Epithelial cell of alveolus of lung (primary cell): Measurements from ENCODE around the gene TRPV2. TPM values are rescaled to one million over a fixed set of nuclear protein-coding genes. Genes with fewer than 3 reads are reported as not detected.

ENCODE experiments used
- total RNA-seq: library from RNA; depleted of rRNA; stranded (reverse); fragments of >200 nt; gene quantifications from 2 replicates; pipeline ENCODE4 v1.2.1, GENCODE V29; 2015

The TRPV2 gene, protein sequence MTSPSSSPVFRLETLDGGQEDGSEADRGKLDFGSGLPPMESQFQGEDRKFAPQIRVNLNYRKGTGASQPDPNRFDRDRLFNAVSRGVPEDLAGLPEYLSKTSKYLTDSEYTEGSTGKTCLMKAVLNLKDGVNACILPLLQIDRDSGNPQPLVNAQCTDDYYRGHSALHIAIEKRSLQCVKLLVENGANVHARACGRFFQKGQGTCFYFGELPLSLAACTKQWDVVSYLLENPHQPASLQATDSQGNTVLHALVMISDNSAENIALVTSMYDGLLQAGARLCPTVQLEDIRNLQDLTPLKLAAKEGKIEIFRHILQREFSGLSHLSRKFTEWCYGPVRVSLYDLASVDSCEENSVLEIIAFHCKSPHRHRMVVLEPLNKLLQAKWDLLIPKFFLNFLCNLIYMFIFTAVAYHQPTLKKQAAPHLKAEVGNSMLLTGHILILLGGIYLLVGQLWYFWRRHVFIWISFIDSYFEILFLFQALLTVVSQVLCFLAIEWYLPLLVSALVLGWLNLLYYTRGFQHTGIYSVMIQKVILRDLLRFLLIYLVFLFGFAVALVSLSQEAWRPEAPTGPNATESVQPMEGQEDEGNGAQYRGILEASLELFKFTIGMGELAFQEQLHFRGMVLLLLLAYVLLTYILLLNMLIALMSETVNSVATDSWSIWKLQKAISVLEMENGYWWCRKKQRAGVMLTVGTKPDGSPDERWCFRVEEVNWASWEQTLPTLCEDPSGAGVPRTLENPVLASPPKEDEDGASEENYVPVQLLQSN
- 16.9 and 115 TPM in 2 replicates for total RNA-seq

DNA sequence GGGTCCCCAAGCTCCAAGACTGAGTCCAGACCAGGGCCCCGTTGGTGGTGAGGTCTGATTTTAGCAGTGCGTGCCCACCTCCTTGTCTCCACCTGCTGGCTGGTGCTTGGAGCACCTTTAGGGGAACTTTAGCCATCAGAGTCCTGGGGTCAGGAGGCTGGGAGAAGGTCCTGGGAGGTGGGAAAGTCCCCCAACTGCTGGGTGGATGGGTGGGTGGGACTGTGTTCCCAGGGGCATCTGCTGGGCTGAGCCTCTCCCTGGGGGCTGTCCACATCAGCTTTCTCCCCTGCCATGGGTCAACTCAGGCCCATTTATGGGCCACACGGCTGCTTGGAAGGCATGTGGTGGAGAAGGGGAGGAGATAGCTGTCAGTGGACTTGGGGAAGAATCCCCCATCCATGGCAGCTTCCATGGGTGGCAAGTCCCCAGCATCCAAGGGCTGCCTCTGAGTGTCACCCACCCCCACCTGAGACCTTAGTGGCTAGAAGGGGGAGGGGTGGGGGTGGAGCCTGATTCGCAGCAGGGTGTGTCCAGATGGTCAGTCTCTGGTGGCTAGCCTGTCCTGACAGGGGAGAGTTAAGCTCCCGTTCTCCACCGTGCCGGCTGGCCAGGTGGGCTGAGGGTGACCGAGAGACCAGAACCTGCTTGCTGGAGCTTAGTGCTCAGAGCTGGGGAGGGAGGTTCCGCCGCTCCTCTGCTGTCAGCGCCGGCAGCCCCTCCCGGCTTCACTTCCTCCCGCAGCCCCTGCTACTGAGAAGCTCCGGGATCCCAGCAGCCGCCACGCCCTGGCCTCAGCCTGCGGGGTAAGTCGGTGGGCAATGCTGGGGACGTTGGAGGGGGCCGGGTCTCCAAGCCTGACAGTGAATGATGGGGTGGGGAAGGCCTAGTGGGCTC, at the start of gene TRPV2:
TRPV2 (plus strand) TSS at position 541 of the 894 bp plus-strand sequence. CDS start 2,098 bp downstream, outside the sequence.

DNA sequence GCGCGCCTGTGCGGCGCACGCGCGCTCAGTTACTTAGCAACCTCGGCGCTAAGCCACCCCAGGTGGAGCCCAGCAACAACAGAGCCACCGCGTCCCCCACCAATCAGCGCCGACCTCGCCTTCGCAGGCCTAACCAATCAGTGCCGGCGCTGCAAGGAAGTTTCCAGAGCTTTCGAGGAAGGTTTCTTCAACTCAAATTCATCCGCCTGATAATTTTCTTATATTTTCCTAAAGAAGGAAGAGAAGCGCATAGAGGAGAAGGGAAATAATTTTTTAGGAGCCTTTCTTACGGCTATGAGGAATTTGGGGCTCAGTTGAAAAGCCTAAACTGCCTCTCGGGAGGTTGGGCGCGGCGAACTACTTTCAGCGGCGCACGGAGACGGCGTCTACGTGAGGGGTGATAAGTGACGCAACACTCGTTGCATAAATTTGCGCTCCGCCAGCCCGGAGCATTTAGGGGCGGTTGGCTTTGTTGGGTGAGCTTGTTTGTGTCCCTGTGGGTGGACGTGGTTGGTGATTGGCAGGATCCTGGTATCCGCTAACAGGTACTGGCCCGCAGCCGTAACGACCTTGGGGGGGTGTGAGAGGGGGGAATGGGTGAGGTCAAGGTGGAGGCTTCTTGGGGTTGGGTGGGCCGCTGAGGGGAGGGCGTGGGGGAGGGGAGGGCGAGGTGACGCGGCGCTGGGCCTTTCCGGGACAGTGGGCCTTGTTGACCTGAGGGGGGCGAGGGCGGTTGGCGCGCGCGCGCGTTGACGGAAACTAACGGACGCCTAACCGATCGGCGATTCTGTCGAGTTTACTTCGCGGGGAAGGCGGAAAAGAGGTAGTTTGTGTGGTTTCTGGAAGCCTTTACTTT, 34.5 kb upstream of the TRPV2 start, which contains the start of gene UBB:
UBB (plus strand) TSS at position 452 of the 856 bp plus-strand sequence. CDS start 817 bp downstream, outside the sequence.

Other genes with a start within 250 kb of the TRPV2 start
- gene NCOR1, start 200.0 kb upstream of the TRPV2 start, total RNA-seq: 73.0 and 104 TPM in 2 replicates
- 19.3 and 37.0 TPM in 2 replicates for gene PIGL, start 198.4 kb upstream of the TRPV2 start, total RNA-seq
- 14.6 and 63.5 TPM in 2 replicates for gene CENPV, start 62.1 kb upstream of the TRPV2 start, total RNA-seq
- 1,044 and 1,408 TPM in 2 replicates for gene UBB, start 34.5 kb upstream of the TRPV2 start, total RNA-seq
- 0.13 TPM in 1 of 2 replicates, not detected in the other for gene LRRC75A, start 76.6 kb downstream of the TRPV2 start, total RNA-seq
- gene ZNF287, start 153.6 kb downstream of the TRPV2 start, total RNA-seq: 5.0 and 10.9 TPM in 2 replicates
- 4.8 and 6.6 TPM in 2 replicates for gene ZNF624, start 238.3 kb downstream of the TRPV2 start, total RNA-seq